GM19467 (cell line): Measurements from ENCODE around the gene TEC.
"Not testable (repeated sequence)": the region's sequence is repeated elsewhere in the genome, so short reads cannot be mapped to it uniquely, and the experiment has no call there.

Experiments used
- ATAC-seq: cut with Tn5 transposase; IDR thresholded peaks from one replicate; pipeline ENCODE4 v1.9.1; 2021; ENCODE audit warnings: mild to moderate bottlenecking, moderate library complexity; ENCODE audit not compliant: unreplicated experiment

The TEC gene

GRCh38 chr4:48268956-48269860 lies at the start of gene TEC:
Gene TEC, minus strand, starts transcription at chr4:48269838. Its CDS starts 41,224 bp downstream, at chr4:48228614.
- ATAC-seq: peak; percentile 46

GRCh38 chr4:48315728-48316630 lies 46.3 kb upstream of the TEC start:
- ATAC-seq: peak; percentile 80

- not testable (repeated sequence) for ATAC-seq
These were observed 45.1 kb upstream of the TEC start for GRCh38 chr4:48314746-48315145.

- ATAC-seq: no peak
These were observed 42.3 kb upstream of the TEC start for GRCh38 chr4:48311896-48312295.

- ATAC-seq: no peak
These were observed 39.3 kb upstream of the TEC start for GRCh38 chr4:48308901-48309300.

GRCh38 chr4:48307528-48307927 lies 37.9 kb upstream of the TEC start:
- peak; percentile 77 for ATAC-seq

GRCh38 chr4:48305508-48305907 lies 35.9 kb upstream of the TEC start:
- no peak for ATAC-seq

GRCh38 chr4:48300004-48300403 lies 30.4 kb upstream of the TEC start:
- ATAC-seq: no peak

- no peak for ATAC-seq
These were observed 29.9 kb upstream of the TEC start for GRCh38 chr4:48299560-48299959.

GRCh38 chr4:48297256-48297846 lies 27.7 kb upstream of the TEC start:
- no peak for ATAC-seq

GRCh38 chr4:48296365-48296764 lies 26.7 kb upstream of the TEC start:
- peak; percentile 93 for ATAC-seq

- ATAC-seq: no peak
These were observed 25.5 kb upstream of the TEC start for GRCh38 chr4:48295116-48295515.

GRCh38 chr4:48292218-48292790 lies 22.7 kb upstream of the TEC start:
- not testable (repeated sequence) for ATAC-seq

GRCh38 chr4:48290146-48290772 lies 20.6 kb upstream of the TEC start:
- no peak for ATAC-seq

GRCh38 chr4:48286060-48286459 lies 16.4 kb upstream of the TEC start:
- ATAC-seq: not testable (repeated sequence)

- not testable (repeated sequence) for ATAC-seq
These were observed 16.0 kb upstream of the TEC start for GRCh38 chr4:48285640-48286039.

GRCh38 chr4:48275686-48276085 lies 6.0 kb upstream of the TEC start:
- ATAC-seq: no peak

- peak; percentile 37 for ATAC-seq
These were observed 5.6 kb upstream of the TEC start for GRCh38 chr4:48275247-48275646.

GRCh38 chr4:48271626-48272025 lies 2.0 kb upstream of the TEC start:
- no peak for ATAC-seq

GRCh38 chr4:48270951-48271473 lies 1.4 kb upstream of the TEC start:
- ATAC-seq: no peak
